ENCODE measurements around the gene PROSER2. TPM values are rescaled to one million over a fixed set of nuclear protein-coding genes. Genes with fewer than 3 reads are reported as not detected.

The PROSER2 gene
- total RNA-seq, 4 donors from 2014 or later, result 2.3 to 10.7 (median 3.7) TPM

DNA sequence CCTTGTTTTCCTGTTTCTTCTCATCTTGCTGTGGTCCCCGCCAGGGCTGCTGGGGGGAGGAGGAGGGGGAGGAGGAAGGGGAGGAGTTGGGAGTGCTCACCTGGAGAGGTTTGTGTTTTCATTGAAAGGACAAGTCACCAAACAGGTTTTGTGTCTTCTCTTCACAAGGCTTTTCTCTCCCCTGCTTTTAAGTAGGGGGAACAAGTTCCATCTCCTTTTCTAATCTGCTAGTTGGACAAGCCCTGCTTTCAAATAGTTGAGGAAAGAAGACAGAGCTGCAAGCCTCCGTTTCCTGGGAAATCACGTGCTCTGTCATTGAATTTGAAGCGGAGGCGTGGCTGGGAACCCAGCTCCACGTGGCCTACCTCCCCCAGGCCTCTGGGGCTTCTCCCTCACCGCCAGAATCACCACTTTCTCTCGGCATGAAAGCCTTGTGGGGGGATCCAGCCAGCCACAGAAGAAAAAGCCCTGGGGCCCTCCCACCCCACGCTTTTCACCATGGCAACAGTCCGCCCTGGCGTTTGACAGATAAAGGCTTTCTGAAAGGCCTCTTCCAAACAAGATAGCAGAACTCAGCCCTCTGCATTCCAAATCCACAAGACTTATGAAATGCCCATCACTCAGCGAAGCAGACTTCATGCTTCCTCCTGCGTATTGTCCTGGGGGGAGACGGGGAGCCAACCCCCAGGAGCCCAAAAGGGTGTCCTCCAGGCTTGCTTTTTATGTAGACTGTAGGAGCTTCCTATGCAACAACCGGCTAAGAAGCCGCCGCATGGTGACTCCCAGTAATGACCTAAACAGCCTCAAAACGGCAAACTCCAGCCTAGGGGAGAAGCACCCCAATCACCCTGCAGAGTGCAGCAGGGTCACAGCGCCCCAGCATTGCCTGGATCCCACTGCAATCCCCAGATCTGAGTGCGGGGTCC, 51.7 kb downstream of the PROSER2 start:
- no peaks in the 10 kb centered on the region for H3K36me3 ChIP-seq
- DNase-seq, result peak in 1 of 3 donors; percentile 44
- H3K27me3 ChIP-seq, result no peaks in the 10 kb centered on the region
- no peak overlapping the region for H3K4me3 ChIP-seq
- peak overlapping the region in 1 of 4 donors; percentile 71 for H3K27ac ChIP-seq
- H3K9me3 ChIP-seq, result no peaks in the 10 kb centered on the region
- H3K4me1 ChIP-seq, result peaks cover 0 to 22% (median 3%) of the 10 kb centered on the region in 4 donors
- no peak for TF ChIP-seq POLR2A (IDR thresholded peaks at IDR 0.05)
- TF ChIP-seq, protein P1, sequence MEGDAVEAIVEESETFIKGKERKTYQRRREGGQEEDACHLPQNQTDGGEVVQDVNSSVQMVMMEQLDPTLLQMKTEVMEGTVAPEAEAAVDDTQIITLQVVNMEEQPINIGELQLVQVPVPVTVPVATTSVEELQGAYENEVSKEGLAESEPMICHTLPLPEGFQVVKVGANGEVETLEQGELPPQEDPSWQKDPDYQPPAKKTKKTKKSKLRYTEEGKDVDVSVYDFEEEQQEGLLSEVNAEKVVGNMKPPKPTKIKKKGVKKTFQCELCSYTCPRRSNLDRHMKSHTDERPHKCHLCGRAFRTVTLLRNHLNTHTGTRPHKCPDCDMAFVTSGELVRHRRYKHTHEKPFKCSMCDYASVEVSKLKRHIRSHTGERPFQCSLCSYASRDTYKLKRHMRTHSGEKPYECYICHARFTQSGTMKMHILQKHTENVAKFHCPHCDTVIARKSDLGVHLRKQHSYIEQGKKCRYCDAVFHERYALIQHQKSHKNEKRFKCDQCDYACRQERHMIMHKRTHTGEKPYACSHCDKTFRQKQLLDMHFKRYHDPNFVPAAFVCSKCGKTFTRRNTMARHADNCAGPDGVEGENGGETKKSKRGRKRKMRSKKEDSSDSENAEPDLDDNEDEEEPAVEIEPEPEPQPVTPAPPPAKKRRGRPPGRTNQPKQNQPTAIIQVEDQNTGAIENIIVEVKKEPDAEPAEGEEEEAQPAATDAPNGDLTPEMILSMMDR (IDR thresholded peaks at IDR 0.05), result no peak

DNA sequence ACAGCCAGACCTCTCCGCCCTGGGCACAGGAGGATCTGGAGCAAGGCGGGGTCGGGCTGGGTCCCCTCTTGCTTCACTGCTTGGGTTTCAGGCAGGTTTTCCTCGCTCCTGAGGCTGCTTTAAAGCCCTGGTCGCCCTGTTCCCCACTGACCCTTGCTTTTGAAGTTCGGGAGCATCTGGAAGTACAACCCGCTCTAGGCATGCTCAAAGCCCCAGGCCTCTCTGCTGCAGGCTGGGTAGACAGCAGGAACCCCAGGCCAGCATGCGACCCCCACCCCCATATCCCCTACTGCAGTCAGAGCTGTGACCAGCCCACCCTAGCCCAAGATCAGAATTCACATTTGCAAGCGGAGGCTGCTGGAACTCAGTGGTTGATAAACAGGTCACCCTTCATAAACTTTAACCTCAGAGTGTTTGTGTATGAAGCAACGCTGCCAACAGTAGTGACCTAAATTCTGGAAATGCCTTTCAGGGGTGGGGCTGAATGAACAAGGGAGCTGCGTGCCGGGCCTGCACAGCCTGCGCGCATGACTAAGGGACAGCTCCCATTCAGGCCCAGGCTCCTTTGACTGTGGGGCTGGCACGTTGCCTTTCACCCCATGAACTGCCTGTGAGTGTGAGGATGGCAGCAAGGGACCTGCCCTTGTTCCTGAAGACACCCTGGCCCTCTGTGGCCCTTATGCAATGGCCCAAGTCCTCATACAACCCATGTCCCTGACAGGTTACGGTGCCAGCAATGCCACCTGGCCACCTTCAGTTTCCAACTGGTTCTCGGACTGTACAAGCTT, 52.5 kb downstream of the PROSER2 start:
- Histone ChIP-seq H3K4me3 (no peak overlapping the region), H3K4me1 (peaks cover 0 to 22% (median 3%) of the 10 kb centered on the region in 4 donors), H3K36me3 (no peaks in the 10 kb centered on the region), H3K27me3 (no peaks in the 10 kb centered on the region), H3K9me3 (no peaks in the 10 kb centered on the region), H3K27ac (peak overlapping the region in 1 of 4 donors; percentile 71)
- peak in 2 of 3 donors; percentile 74 to 88 for DNase-seq
- no peak for TF ChIP-seq POLR2A (IDR thresholded peaks at IDR 0.05)
- TF ChIP-seq, protein P1 (IDR thresholded peaks at IDR 0.05), result no peak

DNA sequence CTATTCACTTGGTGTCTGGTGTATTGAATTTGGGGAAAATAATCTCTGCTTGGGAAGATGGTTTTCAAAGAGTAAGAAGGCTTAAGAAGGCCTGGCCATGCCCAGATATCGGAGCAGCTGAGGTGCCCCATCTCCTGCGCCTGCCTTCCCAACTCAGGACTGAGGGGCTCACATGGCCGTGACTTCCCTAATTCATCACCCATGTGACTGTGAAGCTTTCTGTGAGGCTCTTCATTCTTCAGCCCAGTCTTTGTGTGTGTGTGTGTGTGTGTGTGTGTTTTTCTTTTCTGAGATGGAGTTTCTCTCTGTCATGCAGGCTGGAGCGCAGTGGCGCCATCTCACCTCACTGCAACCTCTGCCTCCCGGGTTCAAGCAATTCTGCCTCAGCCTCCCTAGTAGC, 53.2 kb downstream of the PROSER2 start:
- Histone ChIP-seq H3K27ac (peak overlapping the region in 1 of 4 donors; percentile 71), H3K36me3 (no peaks in the 10 kb centered on the region), H3K27me3 (no peaks in the 10 kb centered on the region), H3K4me3 (no peak overlapping the region), H3K4me1 (peaks cover 0 to 22% (median 3%) of the 10 kb centered on the region in 4 donors), H3K9me3 (no peaks in the 10 kb centered on the region)
- TF ChIP-seq, protein P1 (IDR thresholded peaks at IDR 0.05), result no peak
- no peak for TF ChIP-seq POLR2A (IDR thresholded peaks at IDR 0.05)
- DNase-seq, result no peak

DNA sequence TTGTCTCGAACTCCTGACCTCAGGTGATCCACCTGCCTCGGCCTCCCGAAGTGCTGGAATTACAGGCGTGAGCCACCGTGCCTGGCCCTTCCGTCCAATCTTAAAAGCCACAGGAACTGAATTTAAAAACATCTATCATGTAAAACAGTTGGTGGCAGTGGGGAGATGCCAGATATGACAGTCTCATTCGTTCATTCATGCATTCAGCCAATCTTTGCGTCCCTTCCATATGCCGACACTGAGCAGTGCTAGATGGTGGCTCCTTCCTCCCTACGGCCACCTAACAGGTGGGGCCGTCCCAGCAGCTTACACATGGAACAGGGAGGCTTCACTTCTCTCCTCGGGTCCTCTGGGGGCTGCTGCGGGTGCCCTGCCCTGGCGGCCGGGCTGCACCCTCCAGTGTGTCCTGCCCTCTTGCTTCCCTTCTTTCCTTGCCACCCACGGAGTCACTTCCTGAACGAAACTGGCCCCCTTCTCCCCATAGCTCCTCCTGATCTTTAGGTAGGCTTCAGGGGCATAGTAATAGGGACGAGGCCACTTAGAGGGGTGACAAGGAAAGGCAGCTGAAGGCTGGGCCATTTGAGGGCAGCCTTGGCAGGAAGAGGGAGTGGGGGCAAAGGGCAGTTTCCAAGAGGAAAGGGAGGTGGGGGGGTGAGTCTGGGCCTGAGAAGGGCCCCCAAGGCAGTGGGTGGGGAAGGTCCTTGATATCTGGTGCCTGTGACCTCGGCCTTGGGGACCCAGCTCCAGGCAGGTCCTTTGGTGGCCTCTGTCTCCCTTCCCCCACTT, 53.8 kb downstream of the PROSER2 start:
- H3K4me1 ChIP-seq, result peaks cover 0 to 22% (median 3%) of the 10 kb centered on the region in 4 donors
- no peak overlapping the region for H3K4me3 ChIP-seq
- TF ChIP-seq POLR2A (IDR thresholded peaks at IDR 0.05), result no peak
- TF ChIP-seq, protein P1 (IDR thresholded peaks at IDR 0.05), result no peak
- no peaks in the 10 kb centered on the region for H3K9me3 ChIP-seq
- no peak overlapping the region for H3K27ac ChIP-seq
- H3K27me3 ChIP-seq, result no peaks in the 10 kb centered on the region
- no peak for DNase-seq
- H3K36me3 ChIP-seq, result no peaks in the 10 kb centered on the region

DNA sequence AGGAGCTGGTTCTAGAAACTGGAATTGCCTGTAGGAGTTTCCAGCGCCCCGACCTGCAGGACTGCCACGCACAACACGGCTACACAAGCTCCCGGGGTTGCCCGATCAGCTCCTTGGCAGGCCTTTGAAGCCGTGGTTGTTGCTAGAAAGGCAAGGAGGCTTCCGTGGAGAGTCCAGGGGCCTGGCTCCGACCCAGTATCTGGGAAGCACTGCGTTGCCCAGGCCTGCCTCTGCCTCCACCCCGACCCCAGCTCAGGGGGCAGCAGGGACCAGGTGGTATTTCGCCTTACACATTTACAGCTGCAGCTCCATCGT, 54.4 kb downstream of the PROSER2 start:
- TF ChIP-seq POLR2A (IDR thresholded peaks at IDR 0.05), result no peak
- TF ChIP-seq, protein P1 (IDR thresholded peaks at IDR 0.05), result no peak
- DNase-seq, result no peak
- Histone ChIP-seq H3K36me3 (no peaks in the 10 kb centered on the region), H3K27me3 (no peaks in the 10 kb centered on the region), H3K4me1 (peaks cover 0 to 22% (median 3%) of the 10 kb centered on the region in 4 donors), H3K4me3 (no peak overlapping the region), H3K27ac (no peak overlapping the region), H3K9me3 (no peaks in the 10 kb centered on the region)

All from Peyer's patch (tissue), 4 donors.